NT2/D1 (cell line): Measurements from ENCODE around the gene SKAP1.

ENCODE experiments used
- DNase-seq: peaks from one replicate; pipeline ENCODE4 v3.0.0-alpha.2; 2011; ENCODE audit warnings: low read depth, low spot score
- H3K27me3 ChIP-seq: 2 replicates; pipeline ENCODE4 v1.6.0; 2011; ENCODE audit warnings: mild to moderate bottlenecking; ENCODE audit not compliant: insufficient read length, insufficient read depth
- H3K36me3 ChIP-seq: 2 replicates; pipeline ENCODE4 v1.6.1; 2011; ENCODE audit warnings: mild to moderate bottlenecking, low read length, mixed read lengths; ENCODE audit not compliant: insufficient read depth, insufficient read length
- H3K4me1 ChIP-seq: 2 replicates; pipeline ENCODE4 v1.5.1; 2011; ENCODE audit not compliant: insufficient read depth, insufficient read length
- H3K4me3 ChIP-seq: 2 replicates; pipeline ENCODE4 v1.5.1; 2011; ENCODE audit warnings: low read depth; ENCODE audit not compliant: insufficient read length
- H3K9ac ChIP-seq: 2 replicates; pipeline ENCODE4 v1.6.0; 2011; ENCODE audit warnings: low read depth; ENCODE audit not compliant: insufficient read length
- H3K9me3 ChIP-seq: 2 replicates; pipeline ENCODE4 v1.5.1; 2011; ENCODE audit warnings: mild to moderate bottlenecking, low read length; ENCODE audit not compliant: insufficient read depth
- SUZ12 ChIP-seq: IDR thresholded peaks from 2 replicates; pipeline ENCODE4 v1.6.1; 2011; ENCODE audit not compliant: insufficient read length, insufficient read depth; ENCODE audit errors: extremely low read depth
- YY1 ChIP-seq: IDR thresholded peaks from 2 replicates; pipeline ENCODE4 v1.6.1; 2011; ENCODE audit not compliant: insufficient read length, insufficient read depth
- ZNF274 ChIP-seq: IDR thresholded peaks from 2 replicates; pipeline ENCODE4 v1.6.1; 2011; ENCODE audit warnings: mild to moderate bottlenecking, low read depth, low read length

The SKAP1 gene

DNA sequence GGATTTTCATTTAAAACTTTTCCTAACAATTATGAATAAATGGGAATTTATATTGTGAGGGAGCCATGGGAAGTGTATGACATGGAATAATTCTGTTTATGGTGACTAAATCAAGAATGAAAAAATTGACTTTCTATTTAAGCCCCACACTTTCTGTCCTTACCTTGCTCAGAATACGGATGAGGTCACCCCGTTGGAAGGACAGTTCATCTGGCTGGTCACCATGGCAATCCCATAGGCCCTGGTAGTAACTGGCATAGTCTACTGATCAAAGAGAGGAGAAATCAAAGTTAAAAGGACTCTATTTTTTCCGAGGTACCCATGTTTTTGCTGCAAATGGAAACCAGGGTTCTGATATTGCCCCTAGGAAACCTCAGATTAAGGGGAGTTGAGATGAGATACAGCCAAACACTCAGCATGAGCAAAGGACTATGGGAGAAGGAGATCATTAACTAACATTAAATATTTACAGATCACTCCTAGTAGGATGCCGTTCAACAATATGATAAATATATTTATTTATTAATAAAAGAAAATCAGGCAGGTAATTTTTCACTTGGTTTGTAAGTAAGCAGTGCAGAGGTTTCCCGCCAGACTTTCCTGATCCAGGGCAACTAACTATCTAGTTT, 267.6 kb downstream of the SKAP1 start:
- H3K9ac ChIP-seq: no peak overlapping the region
- no peak overlapping the region for H3K4me3 ChIP-seq
- no peaks in the 10 kb centered on the region for H3K36me3 ChIP-seq
- H3K27me3 ChIP-seq: no peaks in the 10 kb centered on the region
- peaks cover 6% of the 10 kb centered on the region for H3K4me1 ChIP-seq
- no peak for DNase-seq
- H3K9me3 ChIP-seq: no peaks in the 10 kb centered on the region
- no peak for TF ChIP-seq YY1
- no peak for TF ChIP-seq ZNF274
- no peak for TF ChIP-seq SUZ12

DNA sequence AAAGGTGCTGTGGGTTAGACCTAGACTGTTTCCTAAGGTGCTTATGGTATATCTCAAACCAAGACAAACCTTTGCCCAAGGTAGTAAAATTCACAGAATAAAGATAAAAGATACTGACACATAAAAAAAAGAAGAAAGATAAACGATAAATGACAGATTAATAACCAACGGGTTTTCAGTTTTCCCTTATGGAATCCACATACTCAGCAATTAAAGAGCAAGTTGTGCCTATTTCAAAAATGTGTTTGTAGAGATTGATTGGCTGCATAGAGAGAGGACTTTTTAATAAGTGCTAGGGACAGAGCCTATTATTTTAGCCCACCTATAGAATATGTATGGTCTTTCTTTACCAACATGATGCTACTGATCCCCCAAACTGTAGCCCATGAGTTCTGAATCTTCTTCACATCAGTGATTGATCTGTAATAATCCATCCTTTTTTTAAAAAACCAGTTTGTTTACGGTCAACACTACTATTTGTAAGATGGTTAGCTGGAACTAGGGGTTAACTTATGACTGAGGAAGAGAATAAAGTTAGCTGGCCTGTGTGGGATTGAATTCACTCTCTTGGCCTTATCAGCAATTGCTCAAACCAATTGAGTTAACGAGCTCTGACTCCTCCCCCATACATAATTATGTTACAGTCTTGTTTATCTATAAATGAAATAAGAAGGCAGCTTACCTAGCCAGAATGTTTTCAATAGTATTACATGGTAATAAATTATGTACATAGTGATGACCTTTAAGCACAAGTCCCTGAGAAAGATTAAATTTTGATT, 268.7 kb downstream of the SKAP1 start:
- Histone ChIP-seq H3K36me3 (no peaks in the 10 kb centered on the region), H3K4me3 (no peak overlapping the region), H3K9ac (no peak overlapping the region), H3K9me3 (no peaks in the 10 kb centered on the region), H3K4me1 (peaks cover 8% of the 10 kb centered on the region), H3K27me3 (no peaks in the 10 kb centered on the region)
- TF ChIP-seq SUZ12 (no peak), ZNF274 (no peak), YY1 (no peak)
- DNase-seq: no peak

DNA sequence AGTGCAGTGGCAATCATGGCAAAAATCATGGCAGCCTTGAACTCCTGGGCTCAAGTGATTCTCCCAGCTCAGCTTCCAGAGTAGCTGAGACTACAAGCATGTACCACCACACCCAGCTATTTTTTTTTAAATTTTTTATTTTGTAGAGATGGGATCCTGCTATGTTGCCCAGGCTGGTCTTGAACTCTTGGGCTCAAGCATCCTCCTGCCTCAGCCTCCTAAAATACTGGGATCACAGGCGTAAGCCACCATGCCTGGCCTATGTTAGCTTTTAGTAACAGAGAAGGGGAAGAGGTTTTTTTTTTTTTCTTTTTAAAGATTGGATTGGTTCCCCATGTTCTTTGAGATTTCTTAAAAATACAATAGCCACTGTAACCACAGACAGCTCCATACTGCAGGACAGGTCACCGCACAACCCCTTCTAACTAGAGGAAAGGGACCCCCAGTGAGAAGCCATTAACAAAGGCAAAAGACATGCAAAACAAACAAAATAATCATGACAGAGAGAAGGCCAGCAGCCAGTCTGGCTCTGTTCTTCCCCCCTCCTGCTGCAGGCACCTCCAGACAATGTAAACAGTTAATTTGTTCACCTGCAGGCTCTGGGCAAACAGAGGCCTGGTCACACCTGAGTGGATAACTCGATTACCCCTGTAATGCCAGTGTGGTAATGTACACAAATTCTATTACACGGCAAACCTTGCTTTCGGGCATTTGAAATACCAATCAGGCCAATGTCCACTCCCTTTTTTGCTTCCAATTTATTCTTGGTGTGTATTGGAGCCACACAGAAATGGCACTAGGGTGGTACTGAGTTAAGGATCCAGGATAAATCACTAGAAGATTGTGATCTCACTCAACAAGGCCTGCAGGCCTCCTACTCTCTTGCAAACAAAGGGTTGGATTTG, 269.6 kb downstream of the SKAP1 start:
- Histone ChIP-seq H3K27me3 (no peaks in the 10 kb centered on the region), H3K9me3 (no peaks in the 10 kb centered on the region), H3K9ac (no peak overlapping the region), H3K4me3 (no peak overlapping the region), H3K4me1 (peaks cover 8% of the 10 kb centered on the region), H3K36me3 (no peaks in the 10 kb centered on the region)
- TF ChIP-seq ZNF274 (no peak), SUZ12 (no peak), YY1 (no peak)
- DNase-seq: peak; percentile 84

- Histone ChIP-seq H3K9me3 (no peaks in the 10 kb centered on the region), H3K9ac (no peak overlapping the region), H3K27me3 (no peaks in the 10 kb centered on the region), H3K4me1 (peaks cover 8% of the 10 kb centered on the region), H3K4me3 (no peak overlapping the region), H3K36me3 (no peaks in the 10 kb centered on the region)
- TF ChIP-seq SUZ12: no peak
- no peak for TF ChIP-seq YY1
- no peak for TF ChIP-seq ZNF274
- no peak for DNase-seq
Observed at GRCh38 chr17:48159232-48159631, 270.8 kb downstream of the SKAP1 start.

DNA sequence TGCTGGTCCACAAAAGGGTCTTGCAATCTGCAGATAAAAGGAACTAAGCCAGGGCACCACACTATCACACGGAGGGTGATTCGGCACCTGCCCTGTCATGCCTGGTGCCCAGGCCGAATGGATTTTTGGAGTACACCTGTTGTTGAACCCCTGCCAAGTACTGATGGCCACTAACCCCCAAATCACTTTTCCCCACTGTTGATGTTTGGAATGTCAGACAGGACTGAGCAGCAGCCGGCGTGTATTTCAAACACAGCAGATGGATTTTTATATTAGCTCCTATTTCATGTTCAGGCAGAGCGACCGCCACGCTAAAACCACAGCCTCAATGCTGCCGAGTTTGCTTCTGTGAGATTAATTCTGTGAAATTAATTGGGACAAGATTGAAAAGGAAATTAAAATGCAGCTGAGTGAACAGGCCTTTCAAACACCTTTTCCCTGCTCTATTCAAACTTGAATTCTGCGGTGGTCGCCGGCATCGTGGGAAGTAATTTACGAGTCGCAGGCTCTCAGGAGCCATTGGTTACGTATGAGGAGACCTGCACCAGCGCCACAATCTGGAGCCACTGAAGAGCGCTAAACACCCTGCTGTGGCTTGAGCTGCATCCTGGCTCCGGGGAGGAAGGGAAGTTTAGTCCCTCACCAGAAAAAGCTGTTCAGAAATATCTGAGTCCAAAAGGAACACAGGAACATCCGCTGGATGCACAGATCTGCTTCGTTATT, 274.0 kb downstream of the SKAP1 start:
- no peaks in the 10 kb centered on the region for H3K27me3 ChIP-seq
- H3K9ac ChIP-seq: no peak overlapping the region
- peaks cover 5% of the 10 kb centered on the region for H3K4me1 ChIP-seq
- DNase-seq: no peak
- TF ChIP-seq YY1 (no peak), ZNF274 (no peak), SUZ12 (no peak)
- H3K9me3 ChIP-seq: no peaks in the 10 kb centered on the region
- no peaks in the 10 kb centered on the region for H3K36me3 ChIP-seq
- no peak overlapping the region for H3K4me3 ChIP-seq

DNA sequence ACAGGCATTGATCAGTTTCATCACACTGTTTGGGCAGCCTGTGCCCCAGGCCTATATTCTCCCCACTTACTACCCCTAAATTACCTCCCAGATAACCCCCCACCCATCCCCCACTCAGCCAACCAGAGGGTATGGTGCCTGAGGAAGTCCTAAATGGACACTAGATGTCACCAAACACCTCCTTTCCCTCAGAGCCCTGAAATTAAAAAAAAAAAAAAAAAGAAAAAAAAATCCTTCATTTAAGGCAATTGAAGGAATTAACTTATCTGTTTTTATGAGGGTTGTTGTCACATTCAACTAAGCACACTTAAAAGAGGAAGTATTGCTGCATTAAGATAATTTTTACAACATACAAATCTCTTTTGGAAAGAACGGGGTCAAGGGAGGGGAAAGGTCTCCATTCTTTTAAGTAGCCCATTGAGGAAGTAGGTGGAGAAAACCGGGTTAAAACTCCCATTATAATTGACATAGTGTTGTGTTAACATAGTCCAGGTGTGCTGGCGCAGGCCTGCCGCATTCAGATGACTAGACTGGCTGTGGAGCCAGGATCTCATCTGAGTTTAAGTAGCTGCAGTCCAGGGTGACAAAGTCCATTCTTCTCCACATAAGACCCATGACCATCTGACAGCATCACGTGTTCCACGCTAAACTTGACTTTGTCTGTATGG, 276.2 kb downstream of the SKAP1 start:
- no peak for DNase-seq
- TF ChIP-seq SUZ12: no peak
- no peak for TF ChIP-seq YY1
- TF ChIP-seq ZNF274: no peak
- Histone ChIP-seq H3K9ac (no peak overlapping the region), H3K36me3 (no peaks in the 10 kb centered on the region), H3K9me3 (no peaks in the 10 kb centered on the region), H3K27me3 (no peaks in the 10 kb centered on the region), H3K4me1 (peaks cover 5% of the 10 kb centered on the region), H3K4me3 (no peak overlapping the region)
